Endothelial cell of umbilical vein (primary cell): ENCODE measurements around the gene RELN. TPM values are rescaled to one million over a fixed set of nuclear protein-coding genes. Genes with fewer than 3 reads are reported as not detected.

Experiments used
- BruUV-seq: library from RNA; stranded (reverse); fragments of 400-500 nt; replicated peaks from 2 replicates; lab custom pipeline; 2021; lab: Mats Ljungman, UMichigan
- CTCF ChIA-PET: fragments of 300-600, 350-600 bp; sonication (Branson Sonifier 250); formaldehyde crosslinking; loops from one replicate; lab custom pipeline; 2021; ENCODE audit warnings: antibody characterized with exemption, inconsistent platforms; lab: Charles Lee
- POLR2A ChIA-PET: fragments of 300-600, 350-600 bp; sonication (Branson Sonifier 250); formaldehyde crosslinking; loops from one replicate; lab custom pipeline; 2021; ENCODE audit warnings: antibody characterized with exemption, inconsistent platforms; lab: Charles Lee
- DNase-seq: peaks from one replicate; pipeline ENCODE4 v3.0.0-alpha.2; 2011; ENCODE audit warnings: low read depth, low spot score
- FAIRE-seq: peaks from 2 replicates; lab custom pipeline; 2011; peaks lifted over from hg19 to GRCh38; lab: Jason Lieb, UNC
- H2AFZ ChIP-seq: 2 replicates; pipeline ENCODE4 v1.6.0; 2012; ENCODE audit warnings: low read depth, low read length, control low read depth, inconsistent platforms
- H3K27ac ChIP-seq: 2 replicates; pipeline ENCODE4 v1.5.1; 2011; ENCODE audit warnings: low read depth, mild to moderate bottlenecking, control low read depth, low read length, moderate library complexity; ENCODE audit not compliant: insufficient read depth
- H3K27me3 ChIP-seq, 2 experiments: 2 replicates each; pipeline versions ENCODE4 v1.6.0 to v1.6.1; 2011; ENCODE audit warnings: low read length in 2 of 2, mixed read lengths in 1 of 2; ENCODE audit not compliant: control insufficient read depth in 2 of 2, insufficient read depth in 2 of 2
- H3K36me3 ChIP-seq, 2 experiments: 2 replicates in 1 of 2; 3 replicates in 1 of 2; pipeline ENCODE4 v1.5.1; 2011; ENCODE audit warnings: low read length in 2 of 2, mild to moderate bottlenecking in 1 of 2, moderate library complexity in 1 of 2; ENCODE audit not compliant: control insufficient read depth in 2 of 2, insufficient read depth in 2 of 2; ENCODE audit errors: extremely low read depth in 1 of 2
- H3K4me1 ChIP-seq: 3 replicates; pipeline ENCODE4 v1.5.1; 2011; ENCODE audit warnings: mild to moderate bottlenecking, low read length; ENCODE audit not compliant: control insufficient read depth, insufficient read depth; ENCODE audit errors: extremely low read depth
- H3K4me2 ChIP-seq: 2 replicates; pipeline ENCODE4 v1.6.1; 2011; ENCODE audit warnings: low read length, control low read depth, mixed read lengths; ENCODE audit not compliant: insufficient read depth
- H3K4me3 ChIP-seq, 3 experiments: fragments of 200-600 bp in 1 of 3; sonication (generic), shearing (Covaris generic) in 1 of 3; replicated peaks in 1 of 3; 2 replicates each; pipeline ENCODE4 v1.5.1; 2011 to 2016; ENCODE audit warnings: control low read depth in 3 of 3, low read length in 3 of 3, mild to moderate bottlenecking in 2 of 3, inconsistent platforms in 1 of 3, low read depth in 1 of 3, moderate library complexity in 1 of 3; ENCODE audit not compliant: insufficient read depth in 1 of 3
- H3K79me2 ChIP-seq: 2 replicates; pipeline ENCODE4 v1.6.0; 2012; ENCODE audit warnings: low read length, inconsistent platforms; ENCODE audit not compliant: control insufficient read depth, insufficient read depth
- H3K9ac ChIP-seq: replicated peaks from 2 replicates; pipeline ENCODE3; 2011; ENCODE audit warnings: low read length, control low read depth; ENCODE audit not compliant: insufficient read depth; ENCODE audit errors: extremely low read depth
- H3K9me1 ChIP-seq: replicated peaks from 3 replicates; pipeline ENCODE4 v1.6.0; 2011; ENCODE audit warnings: mild to moderate bottlenecking, low read length; ENCODE audit not compliant: control insufficient read depth, insufficient read depth; ENCODE audit errors: extremely low read depth
- H3K9me3 ChIP-seq: replicated peaks from 2 replicates; pipeline ENCODE4 v1.5.1; 2012; ENCODE audit warnings: low read length, inconsistent platforms; ENCODE audit not compliant: control insufficient read depth, insufficient read depth
- H4K20me1 ChIP-seq: replicated peaks from 2 replicates; pipeline ENCODE3; 2011; ENCODE audit warnings: mild to moderate bottlenecking, low read length; ENCODE audit not compliant: control insufficient read depth, insufficient read depth; ENCODE audit errors: extremely low read depth
- CTCF ChIP-seq, 2 donors: IDR thresholded peaks; 1 replicate in 1 of 2; 2 replicates in 1 of 2; pipeline ENCODE4 v1.5.1; 2011; ENCODE audit warnings: low read length in 2 of 2, mild to moderate bottlenecking in 2 of 2, moderate library complexity in 2 of 2, control low read depth in 1 of 2, inconsistent platforms in 1 of 2, low read depth in 1 of 2; ENCODE audit not compliant: insufficient read depth in 1 of 2; ENCODE audit errors: extremely low read depth in 1 of 2
- EZH2 ChIP-seq: IDR thresholded peaks from 2 replicates; pipeline ENCODE4 v1.6.1; 2012; ENCODE audit warnings: borderline replicate concordance, low read depth, mild to moderate bottlenecking, moderate library complexity, low read length, inconsistent platforms; ENCODE audit not compliant: severe bottlenecking
- FOS ChIP-seq: IDR thresholded peaks from 2 replicates; pipeline ENCODE4 v1.6.1; 2011; ENCODE audit warnings: mild to moderate bottlenecking, low read length, moderate library complexity, borderline replicate concordance; ENCODE audit not compliant: insufficient read depth
- GATA2 ChIP-seq: IDR thresholded peaks from 2 replicates; pipeline ENCODE4 v1.7.0; 2011; ENCODE audit warnings: low read depth, mild to moderate bottlenecking, moderate library complexity, mixed read lengths, low read length; ENCODE audit not compliant: insufficient read length, insufficient read depth
- JUN ChIP-seq: IDR thresholded peaks from 2 replicates; pipeline ENCODE4 v1.6.1; 2011; ENCODE audit warnings: borderline replicate concordance, low read depth; ENCODE audit not compliant: insufficient read length, insufficient read depth
- MAX ChIP-seq: IDR thresholded peaks from 2 replicates; pipeline ENCODE4 v1.6.1; 2011; ENCODE audit not compliant: insufficient read depth, insufficient read length
- MYC ChIP-seq: IDR thresholded peaks from one replicate; pipeline ENCODE4 v1.6.1; 2011; ENCODE audit warnings: mild to moderate bottlenecking, low read depth, low read length
- POLR2A ChIP-seq: IDR thresholded peaks from 2 replicates; pipeline ENCODE4 v1.6.1; 2012; ENCODE audit warnings: low read depth, mild to moderate bottlenecking, control low read depth, low read length
- POLR2AphosphoS5 ChIP-seq: IDR thresholded peaks from 2 replicates; pipeline ENCODE4 v1.6.1; 2012; ENCODE audit warnings: low read depth, mild to moderate bottlenecking, control low read depth, low read length, moderate library complexity; ENCODE audit not compliant: insufficient read depth
- dilution Hi-C: fragments of 300-500 bp; cut with MboI; formaldehyde crosslinking; loops from one replicate; pipeline ENCODE4 v1.15.0; 2019; ENCODE audit warnings: low sequenced_read_pairs; ENCODE audit not compliant: extremely low pct_ligation_motif_present
- intact Hi-C: fragments of 100-400 bp; cut with micrococcal nuclease; formaldehyde crosslinking; loops from one replicate; pipeline ENCODE4 v1.10.0; 2022
- polyA plus RNA-seq, 4 experiments: library from polyadenylated mRNA; depleted of rRNA in 3 of 4; stranded (reverse) in 3 of 4; unstranded in 1 of 4; fragments of >200 nt; gene quantifications; 2 replicates each; pipeline versions ENCODE4 v1.2.1 to v1.2.3, GENCODE V29; 2011 to 2012; ENCODE audit warnings: missing spikeins in 1 of 4
- total RNA-seq: library from RNA; stranded (reverse); gene quantifications from 2 replicates; pipeline ENCODE4 v1.2.3, GENCODE V29; 2021

The RELN gene
- total and polyA plus RNA-seq, 2 donors (not counting 3 experiments of a cell fraction or from before 2014, with no cell fraction given) = 0.15 to 0.22 TPM

- dilution Hi-C loops = no loop called here
- TF ChIP-seq POLR2A (no peak), FOS (no peak), MYC (no peak), EZH2 (no peak), GATA2 (no peak), JUN (no peak), CTCF (IDR thresholded peaks at IDR 0.05; ENCODE audit: extremely low read depth in 1 of 2, insufficient read depth in 1 of 2, low read depth in 1 of 2, low read length in 2 of 2) (no peak), MAX (no peak), POLR2AphosphoS5 (no peak)
- H3K27ac ChIP-seq = no peak overlapping the region
- ChIA-PET POLR2A (no interaction called here), CTCF (interaction anchor here (1.0 to 1.9 kb wide), 2 partner anchors 11 to 50 kb away, joined by 3 to 6 read pairs; no protein-coding TSS in a partner anchor)
- H3K9me3 ChIP-seq = no peaks in the 10 kb centered on the region
- H3K4me1 ChIP-seq = no peaks in the 10 kb centered on the region
- no peaks in the 10 kb centered on the region for H3K79me2 ChIP-seq
- H3K4me3 ChIP-seq = no peak overlapping the region
- no peaks in the 10 kb centered on the region for H3K27me3 ChIP-seq
- H2AFZ ChIP-seq = no peak overlapping the region
- H4K20me1 ChIP-seq = no peaks in the 10 kb centered on the region
- H3K4me2 ChIP-seq = no peak overlapping the region
- DNase-seq = no peak
- no peak for FAIRE-seq
- intact Hi-C loops = no loop called here
- no peak overlapping the region for H3K9ac ChIP-seq
- no peaks in the 10 kb centered on the region for H3K36me3 ChIP-seq
- BruUV-seq = no TSS peak
- no peaks in the 10 kb centered on the region for H3K9me1 ChIP-seq
These were observed 286.5 kb downstream of the RELN start for GRCh38 chr7:103702982-103703381.
